Activated CD4-positive, alpha-beta T cell treated with anti-CD3 and anti-CD28 coated beads, Interleukin-2, amount 50 U/mL, for 1 hour (primary cell): ENCODE results near the gene SLX9.
"Not testable (repeated sequence)": the region's sequence is repeated elsewhere in the genome, so short reads cannot be mapped to it uniquely, and the experiment has no call there.

Experiments
- DNase-seq: peaks from one replicate; pipeline ENCODE4 v3.0.0-alpha.2; 2020

The SLX9 gene

DNA sequence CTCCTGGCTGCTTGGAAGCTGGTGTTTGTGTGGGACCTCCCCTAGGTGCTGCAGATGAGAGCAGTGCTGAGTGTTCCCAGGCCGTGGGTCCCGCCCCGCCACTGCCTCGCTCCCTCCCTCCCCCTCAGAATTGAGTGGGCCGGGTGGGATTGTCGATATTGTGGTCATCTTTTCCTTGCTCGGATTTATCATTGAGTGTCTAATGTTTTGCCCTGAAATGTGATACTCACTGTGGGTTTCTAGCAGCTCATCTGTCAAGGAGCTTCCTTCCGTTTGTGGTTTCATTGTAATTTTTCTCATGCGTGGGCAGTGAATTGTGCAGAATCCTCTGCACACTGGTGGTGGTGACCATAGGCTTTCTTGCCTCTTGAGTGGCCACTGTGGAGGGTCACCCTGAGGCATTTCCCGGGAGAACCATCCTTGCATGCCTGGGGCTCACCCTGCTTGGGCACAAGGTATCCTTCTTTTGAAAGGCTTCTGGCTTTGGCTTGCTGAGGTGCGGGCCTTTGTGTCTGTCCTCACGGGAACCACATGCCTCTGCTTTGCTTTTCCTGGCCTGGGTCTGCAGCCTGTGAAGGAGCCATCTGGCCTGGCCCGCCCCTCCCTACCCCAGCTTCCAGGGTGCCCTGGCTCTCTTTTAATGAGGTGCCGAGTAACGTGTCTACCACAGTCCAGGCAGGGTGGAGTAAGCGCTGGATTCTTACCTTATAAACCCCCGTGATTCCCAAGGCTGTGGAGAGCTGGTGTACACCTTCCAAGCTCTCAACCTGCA lies 25.6 kb downstream of the SLX9 start:
- no peak for DNase-seq

DNA sequence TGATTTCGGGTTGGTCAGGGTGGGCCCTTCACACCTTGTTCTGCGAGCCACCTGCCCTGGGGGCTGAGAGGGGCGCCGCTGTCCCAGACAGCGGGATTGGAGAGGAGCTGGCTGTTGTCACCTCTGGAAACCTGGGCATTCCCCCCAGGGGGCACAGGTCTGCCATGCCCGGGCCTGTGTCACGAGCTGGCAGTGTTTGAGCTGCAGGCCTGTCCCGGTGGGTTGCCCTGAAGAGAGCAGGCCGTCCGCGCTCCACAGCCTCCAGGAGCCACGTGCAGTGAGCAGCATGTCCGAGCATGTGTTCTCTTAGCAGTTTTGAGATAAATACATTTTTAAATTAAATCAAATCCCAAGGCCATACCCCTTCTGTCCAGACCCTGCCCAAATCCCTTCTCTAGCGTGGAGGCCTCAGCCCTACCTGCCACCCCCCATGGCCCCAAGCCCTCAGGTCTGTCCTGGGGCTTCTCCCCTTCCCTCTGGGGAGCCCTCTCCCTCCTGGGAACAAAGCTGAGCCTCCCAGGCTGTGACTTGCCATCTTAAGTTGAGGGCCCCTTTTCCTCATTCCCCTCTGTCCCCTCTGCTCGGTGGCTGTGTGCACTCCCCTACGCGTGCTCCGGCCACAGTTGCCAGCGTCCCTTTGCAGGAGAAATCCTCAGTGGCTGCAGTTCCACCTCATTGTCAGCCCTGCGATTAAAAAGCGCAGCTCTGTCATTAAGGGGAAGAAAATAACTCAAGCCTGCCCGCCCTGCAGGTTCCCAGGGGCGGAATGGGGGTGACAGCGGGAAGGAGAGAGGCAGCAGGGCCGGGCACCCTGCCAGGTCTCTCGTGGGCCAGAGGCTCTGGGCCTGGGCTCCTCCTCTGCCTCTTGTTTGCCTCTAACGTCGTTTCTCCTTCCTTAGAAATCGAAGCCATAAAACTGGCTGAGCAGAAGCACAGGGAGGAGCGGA lies 26.6 kb downstream of the SLX9 start:
- no peak for DNase-seq

DNA sequence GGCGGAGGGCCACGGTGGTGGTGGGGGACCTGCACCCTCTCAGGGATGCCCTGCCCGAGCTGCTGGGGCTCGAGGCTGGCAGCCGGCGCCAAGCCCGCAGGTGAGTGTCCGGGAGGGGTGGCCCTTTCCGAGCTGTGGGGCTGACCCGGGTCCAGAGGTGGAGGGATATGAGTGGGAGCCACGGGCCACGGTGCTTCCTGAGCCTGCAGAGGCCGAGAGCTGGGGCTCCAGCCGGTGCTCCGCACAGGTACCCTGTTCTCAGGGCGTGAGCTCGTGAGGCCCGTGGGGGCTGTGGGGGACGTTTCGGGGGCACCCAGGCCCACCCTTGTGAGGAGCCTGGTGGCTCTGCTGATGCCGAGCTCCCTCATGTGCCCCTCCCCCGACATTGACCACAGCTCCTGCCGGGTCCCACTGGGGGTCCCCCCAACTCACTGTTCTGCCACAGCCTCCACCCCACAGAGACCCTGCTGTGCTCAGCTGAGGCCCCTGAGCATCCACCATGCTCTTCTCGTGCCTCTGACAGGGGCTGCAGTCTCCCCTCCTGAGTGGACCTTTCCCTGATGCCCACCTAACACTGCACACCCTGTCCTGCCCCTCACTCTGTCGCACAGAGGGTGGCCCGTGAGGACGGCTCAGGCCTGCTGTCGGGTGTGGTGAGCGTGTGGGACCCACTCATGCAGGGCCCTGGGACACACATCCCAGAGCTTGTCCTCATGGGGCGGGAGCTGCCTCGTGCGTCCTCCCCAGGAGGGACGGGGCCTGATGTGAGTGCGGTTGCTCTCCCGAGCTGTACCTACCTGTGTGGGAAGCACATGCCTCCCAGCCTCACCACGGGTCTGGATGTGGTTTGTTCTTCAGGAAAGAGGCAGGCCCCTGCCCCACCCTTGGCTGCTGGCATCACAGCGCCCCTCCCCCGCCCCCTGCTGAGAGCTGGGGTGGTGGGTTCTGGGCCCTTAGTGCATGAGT lies 27.5 kb downstream of the SLX9 start:
- DNase-seq: no peak

GRCh38 chr21:44969066-44969670 lies 29.3 kb downstream of the SLX9 start:
- DNase-seq: no peak

DNA sequence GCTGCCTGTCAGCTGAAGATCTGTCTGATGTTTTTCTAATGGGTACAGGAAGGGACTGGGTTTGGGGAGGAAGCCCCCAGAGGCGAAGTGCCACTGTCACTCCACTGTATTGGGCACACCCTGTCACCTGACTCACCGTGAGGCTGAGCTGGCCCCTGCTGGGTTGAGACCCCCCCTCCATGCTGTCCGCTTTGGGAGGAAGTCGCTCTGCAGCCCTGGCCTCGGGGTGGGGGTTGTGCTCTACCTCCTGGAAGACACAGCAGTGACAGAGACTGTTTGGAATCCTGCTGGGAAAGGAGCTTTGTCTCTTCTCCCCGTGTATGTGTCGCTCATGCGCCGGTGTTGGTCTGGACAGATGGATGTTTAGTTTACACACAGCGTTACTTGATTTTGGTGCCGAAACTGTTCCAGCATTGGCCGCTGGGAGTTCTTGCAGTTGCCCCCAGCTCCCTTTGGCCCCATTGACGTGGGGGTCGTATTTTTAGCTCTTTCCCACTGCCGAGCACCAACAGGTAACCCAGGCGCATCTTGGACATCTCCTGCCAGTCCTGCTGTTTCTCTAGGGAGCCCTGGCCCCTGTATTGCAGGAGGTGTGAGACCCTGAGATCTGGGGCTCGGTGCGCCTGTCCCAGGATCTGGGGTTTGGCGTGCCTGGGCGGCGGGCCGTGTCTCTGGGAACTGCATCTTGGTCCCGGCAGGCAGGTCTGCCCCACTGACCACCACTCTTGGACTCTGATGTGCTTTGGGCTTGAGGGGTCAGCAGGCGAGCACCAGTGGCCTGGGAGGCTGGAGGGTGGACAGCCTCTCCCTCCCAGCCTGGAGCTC lies 30.3 kb downstream of the SLX9 start:
- no peak for DNase-seq

DNA sequence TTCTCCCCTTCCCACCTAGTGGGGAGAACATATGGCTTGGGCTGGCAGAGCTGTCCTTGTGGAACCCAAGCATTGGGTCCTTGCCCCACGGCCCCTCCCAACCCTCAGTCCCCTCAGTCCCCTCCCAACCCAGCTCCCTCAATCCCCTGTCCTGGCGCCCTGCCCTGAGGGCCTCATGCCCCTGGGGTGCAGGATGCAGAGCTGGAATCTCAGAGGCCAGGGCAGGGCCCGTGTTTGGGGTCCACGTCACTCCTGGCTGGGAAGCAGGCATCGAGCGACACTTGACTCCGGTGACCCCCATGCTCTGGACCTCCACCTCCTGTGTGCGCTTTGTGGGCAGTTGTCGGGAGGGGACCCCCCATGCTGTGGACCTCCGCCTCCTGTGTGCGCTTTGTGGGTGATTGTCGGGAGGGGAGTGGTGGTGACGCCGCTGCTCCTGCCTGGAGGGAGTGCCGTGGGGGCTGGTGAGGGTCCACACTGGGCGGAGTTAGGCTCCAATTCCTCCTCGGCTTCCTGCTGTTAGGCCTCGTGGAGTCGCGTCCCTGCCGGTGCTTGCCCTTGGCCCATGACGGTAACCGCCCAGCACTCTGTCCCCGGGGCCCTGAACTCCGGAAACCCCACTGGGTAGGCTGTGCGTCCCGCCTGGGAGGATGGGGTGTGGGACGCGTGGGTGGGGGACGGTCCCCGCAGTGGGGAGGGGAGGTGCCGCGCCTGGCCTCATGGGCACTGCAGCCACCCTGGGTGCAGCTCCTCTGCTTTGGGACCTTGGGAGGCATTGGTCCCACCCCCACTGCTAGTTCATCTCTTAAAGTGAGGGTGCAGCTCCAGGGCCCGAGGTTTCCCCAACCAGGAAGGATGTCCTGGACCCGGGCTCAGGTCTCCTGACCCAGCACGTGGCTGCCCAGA lies 31.2 kb downstream of the SLX9 start:
- DNase-seq: no peak

DNA sequence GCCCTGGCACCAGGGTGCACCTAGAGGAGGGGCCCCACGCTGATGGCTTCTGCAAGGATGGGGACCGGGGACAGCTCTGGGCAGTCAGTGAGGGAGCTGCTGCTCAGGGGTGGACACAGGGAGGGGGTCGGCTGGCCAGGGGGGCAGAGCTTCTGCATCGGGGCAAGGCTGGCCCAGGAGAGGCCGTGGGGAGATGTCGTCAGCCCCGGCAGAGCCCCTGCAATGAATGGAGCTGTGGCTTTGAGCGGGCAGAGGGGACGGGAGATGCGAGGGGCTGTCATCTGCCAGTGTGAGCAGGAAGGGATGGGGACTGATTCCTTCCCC lies 31.8 kb downstream of the SLX9 start:
- no peak for DNase-seq

GRCh38 chr21:44972301-44972814 lies 32.5 kb downstream of the SLX9 start:
- DNase-seq: no peak

DNA sequence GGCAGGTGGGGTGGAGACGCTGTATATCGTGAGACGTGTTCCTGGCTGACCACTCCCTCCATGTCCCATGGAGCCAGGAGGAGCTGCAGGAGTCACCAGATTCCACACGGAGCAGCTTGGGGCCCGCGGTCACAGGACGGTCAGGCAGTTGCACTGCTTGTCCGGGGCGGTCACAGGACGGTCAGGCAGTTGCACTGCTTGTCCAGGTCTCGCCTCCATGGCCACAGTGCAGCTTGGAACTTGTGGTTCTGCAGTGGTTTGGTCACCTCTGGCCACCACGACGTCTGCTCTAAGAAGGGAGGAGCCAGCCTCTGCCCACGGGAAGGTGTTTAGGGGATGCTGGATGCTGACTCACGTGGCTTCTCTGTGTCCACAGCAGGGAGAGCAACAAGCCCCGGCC lies 33.0 kb downstream of the SLX9 start:
- DNase-seq: no peak

GRCh38 chr21:44973598-44973997 lies 33.8 kb downstream of the SLX9 start:
- no peak for DNase-seq

- DNase-seq: no peak
Measured at GRCh38 chr21:44974676-44975075, 34.8 kb downstream of the SLX9 start.

DNA sequence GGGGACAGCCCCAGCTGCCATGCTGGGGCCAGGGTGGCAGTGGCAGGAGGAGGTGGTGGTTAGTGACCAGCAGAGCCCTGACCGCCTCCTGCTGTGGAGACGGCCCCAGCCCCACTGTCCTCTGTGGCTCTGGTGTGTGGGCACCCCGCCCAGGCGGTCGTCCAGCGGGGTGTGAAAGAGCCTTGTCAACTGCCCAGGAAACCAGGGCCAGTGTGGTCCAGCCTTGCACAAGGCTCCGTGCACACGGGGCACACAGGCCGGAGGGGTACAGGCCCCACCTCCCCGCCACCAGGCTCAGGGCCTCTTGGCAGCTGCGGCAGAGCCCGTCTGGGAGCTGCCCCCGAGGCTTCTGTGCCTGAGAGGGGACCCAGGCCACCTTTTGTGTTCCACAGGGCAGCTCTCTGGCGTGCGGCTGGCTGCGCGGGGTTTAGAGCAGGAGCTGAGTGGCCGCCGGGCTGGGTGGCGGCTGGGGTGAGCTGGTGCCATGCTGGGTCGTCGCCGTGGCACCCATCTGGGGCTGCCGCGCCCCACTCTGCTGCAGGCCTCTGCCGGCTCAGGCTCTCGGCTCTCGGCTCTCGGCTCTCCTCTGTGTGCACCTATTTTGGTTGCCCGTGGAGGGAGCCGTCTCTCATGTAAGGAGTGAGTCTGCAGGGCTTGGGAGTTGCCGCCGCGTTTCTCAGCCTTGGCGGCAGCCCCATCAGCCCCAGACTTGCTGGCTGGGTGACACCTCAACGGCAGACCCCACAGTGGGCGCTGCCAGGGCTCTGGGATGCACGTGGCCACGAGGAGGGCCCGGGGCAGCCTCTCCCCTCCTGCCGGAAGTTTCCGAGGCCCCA lies 36.1 kb downstream of the SLX9 start:
- no peak for DNase-seq

DNA sequence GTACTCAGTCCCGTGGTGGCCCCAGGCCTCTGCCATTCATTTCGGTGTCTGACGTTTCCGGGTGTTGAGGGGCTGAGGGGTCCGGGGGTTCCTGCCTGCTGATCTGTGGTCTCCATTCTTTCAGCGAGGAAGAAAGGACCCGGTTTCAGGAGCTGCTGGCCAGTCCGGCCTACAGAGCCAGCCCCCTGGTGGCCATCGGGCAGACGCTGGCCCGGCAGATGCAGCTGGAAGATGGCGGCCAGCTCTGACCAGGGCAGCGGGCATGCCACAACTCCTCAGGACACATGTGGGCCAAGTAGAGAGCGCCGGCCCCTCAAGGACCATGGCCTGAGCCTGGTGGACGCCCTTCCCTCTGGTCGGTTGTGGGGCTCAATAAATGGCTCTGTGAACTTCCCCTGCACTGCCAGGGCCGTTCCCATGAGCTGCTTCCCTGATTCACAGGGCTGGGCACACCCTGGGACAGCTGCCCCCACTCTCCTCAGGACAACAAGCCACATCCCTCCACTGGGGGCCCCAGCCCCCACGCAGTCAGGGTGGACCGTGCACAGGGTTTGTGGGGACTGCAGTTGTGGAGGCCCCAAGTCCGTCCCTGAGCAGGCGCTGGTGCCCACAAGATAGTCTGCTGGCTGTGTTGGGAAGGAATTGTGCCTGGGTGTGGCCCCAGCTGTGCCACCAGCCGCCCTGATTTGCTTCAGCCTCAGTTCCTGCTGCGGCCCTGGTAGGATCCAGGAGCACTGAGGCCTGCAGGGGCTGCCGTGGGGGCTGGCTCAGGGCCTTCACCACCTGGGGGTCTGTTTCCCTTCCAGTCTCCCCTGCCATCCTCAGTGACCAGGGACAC lies 36.9 kb downstream of the SLX9 start:
- not testable (repeated sequence) for DNase-seq

DNA sequence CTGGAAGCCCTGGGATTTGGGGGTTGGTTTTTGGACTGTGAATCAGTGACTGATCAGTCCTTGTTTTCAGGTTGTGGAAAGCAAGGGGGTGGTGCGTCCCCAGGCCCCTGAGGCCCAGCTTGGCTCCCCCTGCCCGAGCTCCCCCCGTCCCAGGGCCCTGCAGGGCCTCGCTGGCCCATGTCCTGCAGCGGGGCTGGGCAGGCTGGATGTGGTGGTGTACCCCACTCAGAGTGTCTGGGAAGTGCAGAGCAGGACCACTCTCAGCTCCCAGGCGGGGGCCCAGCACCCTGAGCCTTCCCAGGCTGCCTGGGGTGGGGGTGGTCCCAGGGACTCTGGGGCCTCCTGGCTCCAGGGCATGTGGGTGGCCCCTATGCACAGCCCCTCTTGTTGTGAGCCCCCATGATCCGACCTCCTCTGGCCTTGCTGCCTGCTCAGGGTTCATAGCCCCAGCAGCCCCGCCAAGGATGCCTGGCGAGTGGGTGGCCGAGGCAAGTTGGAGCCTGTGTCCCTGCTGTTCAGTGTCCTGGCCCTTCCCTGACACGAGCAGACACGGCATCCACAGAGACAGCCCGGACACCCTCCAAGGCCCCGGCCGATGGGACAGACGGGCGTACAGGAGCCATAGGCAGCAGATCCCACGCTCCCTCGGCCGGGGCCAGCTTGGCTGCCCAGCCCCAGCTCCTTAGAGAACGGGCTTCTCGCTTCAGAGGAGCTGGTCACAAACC lies 37.9 kb downstream of the SLX9 start:
- DNase-seq: no peak

- no peak for DNase-seq
Measured at GRCh38 chr21:44979687-44980561, 40.1 kb downstream of the SLX9 start.
